Skeletal muscle tissue (tissue), 4 donors: ENCODE measurements around the gene MAGEA4. TPM values are rescaled to one million over a fixed set of nuclear protein-coding genes. Genes with fewer than 3 reads are reported as not detected.

Source experiments
- H3K27ac ChIP-seq: one replicate; pipeline ENCODE4 v1.7.0; 2013; ENCODE audit warnings: mild to moderate bottlenecking, low read depth, low read length, inconsistent platforms
- H3K27me3 ChIP-seq, 3 donors: one replicate each; pipeline ENCODE4 v1.7.0; 2013; ENCODE audit warnings: low read length in 3 of 3; ENCODE audit not compliant: control insufficient read depth in 3 of 3, insufficient read depth in 3 of 3
- H3K36me3 ChIP-seq, 3 donors: one replicate each; pipeline ENCODE4 v1.7.0; 2013; ENCODE audit warnings: low read length in 3 of 3; ENCODE audit not compliant: control insufficient read depth in 3 of 3, insufficient read depth in 3 of 3
- H3K4me1 ChIP-seq, 3 donors: one replicate each; pipeline ENCODE4 v1.7.0; 2013; ENCODE audit warnings: low read length in 3 of 3, mild to moderate bottlenecking in 3 of 3; ENCODE audit not compliant: control insufficient read depth in 3 of 3, insufficient read depth in 3 of 3
- H3K4me3 ChIP-seq, 3 donors: one replicate each; pipeline ENCODE4 v1.7.0; 2013; ENCODE audit warnings: low read length in 3 of 3
- H3K9ac ChIP-seq, 3 donors: one replicate each; pipeline ENCODE4 v1.7.0; 2013; ENCODE audit warnings: low read length in 3 of 3, mild to moderate bottlenecking in 3 of 3, moderate library complexity in 2 of 3, low read depth in 1 of 3
- H3K9me3 ChIP-seq, 3 donors: one replicate each; pipeline ENCODE4 v1.7.0; 2013; ENCODE audit warnings: low read length in 3 of 3; ENCODE audit not compliant: control insufficient read depth in 3 of 3
- total RNA-seq: library from RNA; depleted of rRNA; stranded (reverse); fragments of >200 nt; gene quantifications from one replicate; pipeline ENCODE4 v1.2.3, GENCODE V29; 2014
- donor health status: Osteomylitis.

The MAGEA4 gene
- total RNA-seq, 1 donor from 2014 or later = not detected

- Histone ChIP-seq H3K4me1 (no peaks in the 10 kb centered on the region), H3K4me3 (no peak overlapping the region), H3K36me3 (peaks cover 0 to 4% (median 2%) of the 10 kb centered on the region in 3 donors), H3K27me3 (peaks cover 0 to 8% (median 0%) of the 10 kb centered on the region in 3 donors), H3K9me3 (no peaks in the 10 kb centered on the region), H3K9ac (no peak overlapping the region), H3K27ac (no peak overlapping the region)
These were observed 57.3 kb downstream of the MAGEA4 start for GRCh38 chrX:151970027-151970426.

- no peaks in the 10 kb centered on the region for H3K9me3 ChIP-seq
- no peaks in the 10 kb centered on the region for H3K4me1 ChIP-seq
- H3K27me3 ChIP-seq = peaks cover 0 to 11% (median 4%) of the 10 kb centered on the region in 3 donors
- no peak overlapping the region for H3K27ac ChIP-seq
- no peak overlapping the region for H3K9ac ChIP-seq
- H3K4me3 ChIP-seq = no peak overlapping the region
- H3K36me3 ChIP-seq = peaks cover 0 to 4% (median 2%) of the 10 kb centered on the region in 3 donors
These were observed 58.0 kb downstream of the MAGEA4 start for GRCh38 chrX:151970661-151971060.

- Histone ChIP-seq H3K27me3 (peaks cover 0 to 13% (median 6%) of the 10 kb centered on the region in 3 donors), H3K4me1 (no peaks in the 10 kb centered on the region), H3K9ac (peak overlapping the region in 2 of 3 donors; percentile 38 to 40), H3K36me3 (peaks cover 0 to 2% (median 2%) of the 10 kb centered on the region in 3 donors), H3K4me3 (peak overlapping the region; percentile 29 to 43 (median 32)), H3K27ac (no peak overlapping the region), H3K9me3 (no peaks in the 10 kb centered on the region)
These were observed 60.5 kb downstream of the MAGEA4 start for GRCh38 chrX:151973060-151973661.

GRCh38 chrX:151973851-151974335 lies 61.2 kb downstream of the MAGEA4 start:
- H3K4me1 ChIP-seq = no peaks in the 10 kb centered on the region
- H3K9ac ChIP-seq = peak overlapping the region in 2 of 3 donors; percentile 38 to 40
- H3K27ac ChIP-seq = no peak overlapping the region
- H3K9me3 ChIP-seq = no peaks in the 10 kb centered on the region
- peaks cover 0 to 17% (median 6%) of the 10 kb centered on the region in 3 donors for H3K27me3 ChIP-seq
- peaks cover 0 to 2% (median under 1%) of the 10 kb centered on the region in 3 donors for H3K36me3 ChIP-seq
- H3K4me3 ChIP-seq = peak overlapping the region; percentile 29 to 43 (median 32)

Other genes starting within 250 kb of the MAGEA4 start
- 9.4 TPM for gene PRRG3, start 217.4 kb upstream of the MAGEA4 start, total RNA-seq
- gene FATE1, start 196.9 kb upstream of the MAGEA4 start, total RNA-seq = 0.52 TPM
- not detected for gene CNGA2, start 178.1 kb upstream of the MAGEA4 start, total RNA-seq
- 41.8 TPM for gene GABRE, start 61.8 kb downstream of the MAGEA4 start, total RNA-seq
- gene MAGEA10, start 225.7 kb downstream of the MAGEA4 start, total RNA-seq = not detected